Neural progenitor cell (in vitro differentiated cells): ENCODE measurements around the gene SMIM21.

Source experiments
- EZH2 ChIP-seq: fragments of 200-600 bp; sonication (generic); IDR thresholded peaks from 2 replicates; pipeline ENCODE4 v1.6.1; 2017; ENCODE audit warnings: antibody characterized with exemption, mild to moderate bottlenecking, moderate library complexity
- TF ChIP-seq, protein P1 (sequence below): fragments of 200-600 bp; sonication (generic); IDR thresholded peaks from 2 replicates; pipeline ENCODE4 v1.5.1; 2017; ENCODE audit warnings: antibody characterized with exemption, mild to moderate bottlenecking

DNA sequence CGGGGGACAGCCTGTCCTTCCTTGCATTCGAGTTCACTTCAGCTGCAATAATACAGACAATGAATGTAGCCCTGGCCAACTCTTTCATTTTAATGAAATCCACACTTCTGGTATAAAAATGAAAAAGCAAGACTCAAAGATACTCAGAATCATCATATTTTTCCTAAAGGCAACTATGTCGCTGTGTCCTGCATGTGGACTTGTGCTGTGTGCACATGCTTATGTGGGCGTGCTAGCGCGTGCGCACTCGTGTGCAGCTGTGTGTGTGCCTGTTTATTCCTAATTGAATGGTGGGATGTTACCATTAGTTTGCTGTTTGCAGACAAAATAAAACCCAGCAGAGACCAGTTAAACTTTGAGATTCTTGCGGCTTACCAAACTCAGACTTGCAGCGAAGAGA is 49.6 kb downstream of the SMIM21 start:
- TF ChIP-seq, protein P1, sequence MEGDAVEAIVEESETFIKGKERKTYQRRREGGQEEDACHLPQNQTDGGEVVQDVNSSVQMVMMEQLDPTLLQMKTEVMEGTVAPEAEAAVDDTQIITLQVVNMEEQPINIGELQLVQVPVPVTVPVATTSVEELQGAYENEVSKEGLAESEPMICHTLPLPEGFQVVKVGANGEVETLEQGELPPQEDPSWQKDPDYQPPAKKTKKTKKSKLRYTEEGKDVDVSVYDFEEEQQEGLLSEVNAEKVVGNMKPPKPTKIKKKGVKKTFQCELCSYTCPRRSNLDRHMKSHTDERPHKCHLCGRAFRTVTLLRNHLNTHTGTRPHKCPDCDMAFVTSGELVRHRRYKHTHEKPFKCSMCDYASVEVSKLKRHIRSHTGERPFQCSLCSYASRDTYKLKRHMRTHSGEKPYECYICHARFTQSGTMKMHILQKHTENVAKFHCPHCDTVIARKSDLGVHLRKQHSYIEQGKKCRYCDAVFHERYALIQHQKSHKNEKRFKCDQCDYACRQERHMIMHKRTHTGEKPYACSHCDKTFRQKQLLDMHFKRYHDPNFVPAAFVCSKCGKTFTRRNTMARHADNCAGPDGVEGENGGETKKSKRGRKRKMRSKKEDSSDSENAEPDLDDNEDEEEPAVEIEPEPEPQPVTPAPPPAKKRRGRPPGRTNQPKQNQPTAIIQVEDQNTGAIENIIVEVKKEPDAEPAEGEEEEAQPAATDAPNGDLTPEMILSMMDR = no peak
- no peak for TF ChIP-seq EZH2
